GM19025 (cell line): Measurements from ENCODE around the gene TMEM151B.

Experiments
- ATAC-seq: cut with Tn5 transposase; IDR thresholded peaks from one replicate; pipeline ENCODE4 v1.9.1; 2021; ENCODE audit warnings: mild to moderate bottlenecking, low read depth, moderate library complexity; ENCODE audit not compliant: unreplicated experiment

Gene TMEM151B

GRCh38 chr6:44352259-44352658, 82.0 kb downstream of the TMEM151B start:
- ATAC-seq: no peak

- ATAC-seq: no peak
Measured at GRCh38 chr6:44353336-44353735, 83.1 kb downstream of the TMEM151B start.

- no peak for ATAC-seq
Measured at GRCh38 chr6:44355640-44356039, 85.4 kb downstream of the TMEM151B start.

GRCh38 chr6:44356487-44356886, 86.2 kb downstream of the TMEM151B start:
- no peak for ATAC-seq
